ENCODE data around the gene ZNF362. TPM values are rescaled to one million over a fixed set of nuclear protein-coding genes. Genes with fewer than 3 reads are reported as not detected.

The ZNF362 gene
- polyA plus RNA-seq, 1 donor: 27.1 TPM

GRCh38 chr1:33267468-33268205 lies 11.3 kb downstream of the ZNF362 start:
- 80% methylated on average over 1 of the region's 5 CpGs for WGBS (ENCODE audit: insufficient coverage, low lambda C conversion rate)
- no peaks in the 10 kb centered on the region for H3K4me1 ChIP-seq (ENCODE audit: control insufficient read depth, insufficient read depth, low read length)

GRCh38 chr1:33268457-33268856 lies 12.2 kb downstream of the ZNF362 start:
- Histone ChIP-seq H3K4me3 (ENCODE audit: low read length) (no peak overlapping the region), H3K4me1 (ENCODE audit: control insufficient read depth, insufficient read depth, low read length) (no peaks in the 10 kb centered on the region), H3K27me3 (ENCODE audit: control insufficient read depth, insufficient read depth, low read length) (no peaks in the 10 kb centered on the region), H3K36me3 (ENCODE audit: control insufficient read depth, insufficient read depth, low read length) (peaks cover 32% of the 10 kb centered on the region), H3K9me3 (ENCODE audit: control insufficient read depth, low read depth, low read length) (no peaks in the 10 kb centered on the region), H3K27ac (ENCODE audit: low read length) (no peak overlapping the region)
- WGBS (ENCODE audit: insufficient coverage, low lambda C conversion rate): 100% methylated on average over 1 of the region's 2 CpGs
- DNase-seq: no peak

More at GRCh38 chr1:33267468-33268205, 11.3 kb downstream of the ZNF362 start:
- no peak overlapping the region for H3K27ac ChIP-seq (ENCODE audit: low read length)
- peaks cover 35% of the 10 kb centered on the region for H3K36me3 ChIP-seq (ENCODE audit: control insufficient read depth, insufficient read depth, low read length)
- no peak for DNase-seq
- no peaks in the 10 kb centered on the region for H3K9me3 ChIP-seq (ENCODE audit: control insufficient read depth, low read depth, low read length)
- no peaks in the 10 kb centered on the region for H3K27me3 ChIP-seq (ENCODE audit: control insufficient read depth, insufficient read depth, low read length)
- no peak overlapping the region for H3K4me3 ChIP-seq (ENCODE audit: low read length)

GRCh38 chr1:33268927-33269610 lies 12.8 kb downstream of the ZNF362 start:
- no peak overlapping the region for H3K27ac ChIP-seq (ENCODE audit: low read length)
- no peaks in the 10 kb centered on the region for H3K4me1 ChIP-seq (ENCODE audit: control insufficient read depth, insufficient read depth, low read length)
- no peak for DNase-seq
- H3K4me3 ChIP-seq (ENCODE audit: low read length): no peak overlapping the region
- H3K9me3 ChIP-seq (ENCODE audit: control insufficient read depth, low read depth, low read length): no peaks in the 10 kb centered on the region
- H3K36me3 ChIP-seq (ENCODE audit: control insufficient read depth, insufficient read depth, low read length): peaks cover 37% of the 10 kb centered on the region
- no peaks in the 10 kb centered on the region for H3K27me3 ChIP-seq (ENCODE audit: control insufficient read depth, insufficient read depth, low read length)
- WGBS (ENCODE audit: insufficient coverage, low lambda C conversion rate): no CpG with 5 or more reads among the region's 5 CpGs

GRCh38 chr1:33269621-33270020 lies 13.3 kb downstream of the ZNF362 start:
- Histone ChIP-seq H3K4me1 (ENCODE audit: control insufficient read depth, insufficient read depth, low read length) (no peaks in the 10 kb centered on the region), H3K27me3 (ENCODE audit: control insufficient read depth, insufficient read depth, low read length) (no peaks in the 10 kb centered on the region), H3K36me3 (ENCODE audit: control insufficient read depth, insufficient read depth, low read length) (peaks cover 37% of the 10 kb centered on the region), H3K27ac (ENCODE audit: low read length) (no peak overlapping the region), H3K9me3 (ENCODE audit: control insufficient read depth, low read depth, low read length) (no peaks in the 10 kb centered on the region), H3K4me3 (ENCODE audit: low read length) (no peak overlapping the region)
- WGBS (ENCODE audit: insufficient coverage, low lambda C conversion rate): 50% methylated on average over 1 of the region's 5 CpGs
- no peak for DNase-seq

GRCh38 chr1:33270379-33270778 lies 14.1 kb downstream of the ZNF362 start:
- Histone ChIP-seq H3K27me3 (ENCODE audit: control insufficient read depth, insufficient read depth, low read length) (no peaks in the 10 kb centered on the region), H3K9me3 (ENCODE audit: control insufficient read depth, low read depth, low read length) (no peaks in the 10 kb centered on the region), H3K27ac (ENCODE audit: low read length) (no peak overlapping the region), H3K4me3 (ENCODE audit: low read length) (no peak overlapping the region), H3K36me3 (ENCODE audit: control insufficient read depth, insufficient read depth, low read length) (peaks cover 37% of the 10 kb centered on the region), H3K4me1 (ENCODE audit: control insufficient read depth, insufficient read depth, low read length) (peaks cover 3% of the 10 kb centered on the region)
- no peak for DNase-seq
- no CpG with 5 or more reads among the region's 5 CpGs for WGBS (ENCODE audit: insufficient coverage, low lambda C conversion rate)

- no peak overlapping the region for H3K27ac ChIP-seq (ENCODE audit: low read length)
- H3K4me1 ChIP-seq (ENCODE audit: control insufficient read depth, insufficient read depth, low read length): peaks cover 8% of the 10 kb centered on the region
- H3K36me3 ChIP-seq (ENCODE audit: control insufficient read depth, insufficient read depth, low read length): peaks cover 39% of the 10 kb centered on the region
- H3K27me3 ChIP-seq (ENCODE audit: control insufficient read depth, insufficient read depth, low read length): no peaks in the 10 kb centered on the region
- whole genome bisulfite sequencing (ENCODE audit: insufficient coverage, low lambda C conversion rate): 90% methylated on average over 2 of the region's 7 CpGs
- DNase-seq: no peak
- no peaks in the 10 kb centered on the region for H3K9me3 ChIP-seq (ENCODE audit: control insufficient read depth, low read depth, low read length)
- H3K4me3 ChIP-seq (ENCODE audit: low read length): no peak overlapping the region
Observed at GRCh38 chr1:33270808-33271465, 14.6 kb downstream of the ZNF362 start.

- Histone ChIP-seq H3K9me3 (ENCODE audit: control insufficient read depth, low read depth, low read length) (no peaks in the 10 kb centered on the region), H3K36me3 (ENCODE audit: control insufficient read depth, insufficient read depth, low read length) (peaks cover 42% of the 10 kb centered on the region), H3K27me3 (ENCODE audit: control insufficient read depth, insufficient read depth, low read length) (no peaks in the 10 kb centered on the region), H3K27ac (ENCODE audit: low read length) (no peak overlapping the region), H3K4me3 (ENCODE audit: low read length) (no peak overlapping the region), H3K4me1 (ENCODE audit: control insufficient read depth, insufficient read depth, low read length) (peaks cover 8% of the 10 kb centered on the region)
- DNase-seq: no peak
- WGBS (ENCODE audit: insufficient coverage, low lambda C conversion rate): no CpG with 5 or more reads among the region's 13 CpGs
Observed at GRCh38 chr1:33271666-33272505, 15.6 kb downstream of the ZNF362 start.

- Histone ChIP-seq H3K36me3 (ENCODE audit: control insufficient read depth, insufficient read depth, low read length) (peaks cover 48% of the 10 kb centered on the region), H3K4me1 (ENCODE audit: control insufficient read depth, insufficient read depth, low read length) (peaks cover 8% of the 10 kb centered on the region), H3K4me3 (ENCODE audit: low read length) (no peak overlapping the region), H3K27ac (ENCODE audit: low read length) (no peak overlapping the region), H3K27me3 (ENCODE audit: control insufficient read depth, insufficient read depth, low read length) (no peaks in the 10 kb centered on the region), H3K9me3 (ENCODE audit: control insufficient read depth, low read depth, low read length) (no peaks in the 10 kb centered on the region)
- WGBS (ENCODE audit: insufficient coverage, low lambda C conversion rate): no CpG with 5 or more reads among the region's 3 CpGs
- no peak for DNase-seq
Observed at GRCh38 chr1:33272509-33272908, 16.2 kb downstream of the ZNF362 start.

GRCh38 chr1:33272930-33273329 lies 16.6 kb downstream of the ZNF362 start:
- Histone ChIP-seq H3K4me1 (ENCODE audit: control insufficient read depth, insufficient read depth, low read length) (peaks cover 8% of the 10 kb centered on the region), H3K36me3 (ENCODE audit: control insufficient read depth, insufficient read depth, low read length) (peaks cover 52% of the 10 kb centered on the region)
- no CpG with 5 or more reads among the region's 1 CpG for WGBS (ENCODE audit: insufficient coverage, low lambda C conversion rate)

GRCh38 chr1:33273406-33273805 lies 17.1 kb downstream of the ZNF362 start:
- no peaks in the 10 kb centered on the region for H3K9me3 ChIP-seq (ENCODE audit: control insufficient read depth, low read depth, low read length)
- H3K4me1 ChIP-seq (ENCODE audit: control insufficient read depth, insufficient read depth, low read length): peaks cover 8% of the 10 kb centered on the region
- H3K36me3 ChIP-seq (ENCODE audit: control insufficient read depth, insufficient read depth, low read length): peaks cover 54% of the 10 kb centered on the region
- H3K27ac ChIP-seq (ENCODE audit: low read length): no peak overlapping the region
- no peak for DNase-seq
- WGBS (ENCODE audit: insufficient coverage, low lambda C conversion rate): no CpG with 5 or more reads among the region's 3 CpGs
- no peaks in the 10 kb centered on the region for H3K27me3 ChIP-seq (ENCODE audit: control insufficient read depth, insufficient read depth, low read length)
- no peak overlapping the region for H3K4me3 ChIP-seq (ENCODE audit: low read length)

More at GRCh38 chr1:33272930-33273329, 16.6 kb downstream of the ZNF362 start:
- Histone ChIP-seq H3K4me3 (ENCODE audit: low read length) (no peak overlapping the region), H3K27ac (ENCODE audit: low read length) (no peak overlapping the region), H3K9me3 (ENCODE audit: control insufficient read depth, low read depth, low read length) (no peaks in the 10 kb centered on the region), H3K27me3 (ENCODE audit: control insufficient read depth, insufficient read depth, low read length) (no peaks in the 10 kb centered on the region)
- DNase-seq: no peak

Data from large intestine (tissue), 3 donors.